Fibroblast of gingiva (primary cell): ENCODE results near the gene DNAAF2.

Source experiments
- DNase-seq: peaks from one replicate; pipeline ENCODE4 v3.0.0-alpha.2; 2011; ENCODE audit warnings: low read depth

The DNAAF2 gene

DNA sequence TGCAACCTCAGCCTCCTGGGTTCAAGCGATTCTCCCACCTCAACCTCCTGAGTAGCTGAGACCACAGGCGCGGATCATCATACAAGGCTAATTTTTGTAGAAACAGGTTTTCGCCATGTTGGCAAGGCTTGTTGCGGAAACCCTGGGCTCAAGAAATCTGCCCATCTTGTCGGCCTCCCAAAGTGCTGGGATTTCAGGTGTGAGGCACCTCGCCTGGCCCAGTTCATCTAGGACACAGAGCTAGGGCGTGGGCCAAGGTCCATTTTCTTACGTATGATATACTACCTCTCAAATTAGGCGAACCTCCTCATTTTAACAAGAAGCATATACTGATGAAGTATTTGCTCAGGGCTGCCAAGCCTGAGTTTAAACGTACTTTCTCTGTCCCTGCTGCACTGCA, 51.0 kb downstream of the DNAAF2 start:
- DNase-seq, result no peak

GRCh38 chr14:49583629-49584028, 51.4 kb downstream of the DNAAF2 start:
- no peak for DNase-seq

DNA sequence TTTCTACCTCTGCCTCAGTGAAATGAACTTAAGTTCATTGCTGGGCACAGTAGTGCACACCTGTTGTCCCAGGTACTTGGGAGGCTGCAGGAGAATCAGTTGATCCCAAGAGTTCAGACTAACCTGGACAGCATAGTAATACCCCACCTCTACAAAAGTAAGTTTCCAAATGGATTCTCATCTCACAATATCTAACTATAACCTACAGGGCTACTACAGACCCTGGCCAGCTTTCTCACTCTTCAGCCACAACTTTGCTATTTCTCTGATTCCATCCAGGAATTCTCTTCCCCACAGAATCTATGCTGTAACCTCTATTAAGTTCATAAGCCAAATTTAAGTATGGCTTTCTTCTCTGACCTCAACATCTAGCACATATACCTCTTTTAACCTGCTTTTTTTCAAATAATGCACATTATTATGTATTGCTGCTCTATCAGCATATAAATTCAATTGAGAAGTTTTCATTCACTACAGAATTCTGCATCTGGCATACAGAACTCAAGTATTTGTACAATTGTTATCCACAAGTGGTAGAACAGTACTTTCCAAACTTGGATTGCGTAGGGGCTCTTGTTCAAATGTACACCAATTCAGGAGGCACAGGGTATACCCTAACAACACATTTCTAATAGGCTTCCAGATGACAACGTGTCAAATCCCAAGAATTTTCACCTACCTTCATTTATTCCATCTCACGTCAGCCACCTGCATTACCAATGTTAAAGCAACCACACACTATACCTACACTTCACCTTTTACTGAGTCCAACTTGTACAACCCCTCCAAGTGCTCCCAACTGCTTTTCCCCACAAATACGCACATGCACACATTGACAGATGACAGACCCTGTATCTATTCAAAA, 52.7 kb downstream of the DNAAF2 start:
- DNase-seq, result no peak

DNA sequence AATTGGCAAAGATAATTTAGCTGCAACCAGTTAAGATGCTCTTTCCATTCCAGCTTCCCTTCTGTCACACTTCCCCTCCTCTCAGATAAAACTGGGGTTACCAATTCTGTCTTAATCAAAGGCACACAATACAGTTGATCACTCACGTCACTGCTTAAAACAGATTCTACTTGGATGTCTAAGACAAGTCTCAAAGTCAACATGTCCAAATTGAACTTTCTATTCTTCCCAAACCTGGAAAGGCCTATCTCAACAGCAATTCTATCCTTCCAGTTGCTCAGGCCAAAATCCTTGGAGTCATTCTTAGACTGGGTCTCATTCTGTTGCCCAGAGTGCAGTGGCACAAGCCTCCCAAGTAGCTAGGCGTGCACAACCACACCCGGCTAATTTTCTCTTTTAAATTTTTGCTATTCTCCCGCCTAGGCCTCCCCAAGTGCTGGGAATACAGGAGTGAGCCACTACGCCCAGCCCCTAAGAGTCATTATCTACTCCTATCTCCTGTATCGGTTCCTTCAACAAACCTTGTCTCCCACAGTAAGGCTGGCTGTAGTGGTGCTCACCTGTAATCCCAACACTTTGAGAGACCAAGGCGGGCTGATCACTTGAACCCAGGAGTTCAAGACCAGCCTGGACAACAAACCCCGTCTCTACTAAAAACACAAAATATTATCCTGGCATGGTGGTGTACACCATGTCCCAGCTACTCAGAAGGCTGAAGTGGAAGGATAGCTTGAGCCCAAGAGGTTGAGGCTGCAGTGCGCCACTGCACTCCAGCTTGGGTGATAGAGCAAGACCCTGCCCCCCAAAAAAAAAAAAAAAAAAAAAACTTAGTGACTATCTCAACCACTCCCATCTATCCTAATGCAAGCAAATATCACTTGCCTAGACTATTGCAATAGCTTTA, 53.6 kb downstream of the DNAAF2 start:
- DNase-seq, result no peak

DNA sequence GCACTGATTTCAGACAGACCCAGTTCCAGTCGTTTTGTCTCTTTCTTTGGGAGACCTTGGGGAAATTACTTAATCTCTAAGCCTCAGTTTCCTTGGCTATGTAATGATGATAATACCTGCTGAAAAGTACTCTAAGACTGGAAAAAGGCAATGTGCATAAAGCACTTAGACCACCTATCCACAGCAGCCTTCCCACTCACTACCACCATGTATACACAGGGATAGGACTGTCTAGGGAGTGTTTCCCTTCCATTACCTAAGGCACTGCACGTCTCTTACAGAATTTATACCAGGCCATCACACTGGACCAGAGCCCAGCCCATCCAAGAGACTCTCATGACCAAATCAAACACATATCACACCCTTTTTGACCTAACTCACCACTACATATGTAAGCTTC, 55.2 kb downstream of the DNAAF2 start:
- DNase-seq, result no peak

DNA sequence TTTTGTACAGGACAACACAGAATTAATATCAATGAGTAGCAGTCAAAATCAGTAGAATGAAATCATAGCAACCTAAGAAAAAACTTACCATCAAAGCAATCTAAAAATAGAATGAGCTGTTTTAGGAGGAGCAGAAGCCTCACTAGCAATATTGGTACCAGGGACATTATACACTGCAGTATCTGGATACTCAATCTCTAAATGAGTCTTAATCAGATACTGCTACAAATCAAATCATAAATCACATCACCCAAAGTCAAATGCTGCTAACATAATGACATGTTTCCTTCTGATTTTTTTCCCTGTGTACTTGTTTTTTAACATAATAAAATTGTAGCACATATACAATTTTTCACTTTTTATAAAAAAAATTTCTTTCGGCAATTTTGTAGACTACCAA, 56.9 kb downstream of the DNAAF2 start:
- no peak for DNase-seq
